ENCODE data around the gene CLCF1.
"Not testable (repeated sequence)": the region's sequence is repeated elsewhere in the genome, so short reads cannot be mapped to it uniquely, and the experiment has no call there.

CLCF1 gene

DNA sequence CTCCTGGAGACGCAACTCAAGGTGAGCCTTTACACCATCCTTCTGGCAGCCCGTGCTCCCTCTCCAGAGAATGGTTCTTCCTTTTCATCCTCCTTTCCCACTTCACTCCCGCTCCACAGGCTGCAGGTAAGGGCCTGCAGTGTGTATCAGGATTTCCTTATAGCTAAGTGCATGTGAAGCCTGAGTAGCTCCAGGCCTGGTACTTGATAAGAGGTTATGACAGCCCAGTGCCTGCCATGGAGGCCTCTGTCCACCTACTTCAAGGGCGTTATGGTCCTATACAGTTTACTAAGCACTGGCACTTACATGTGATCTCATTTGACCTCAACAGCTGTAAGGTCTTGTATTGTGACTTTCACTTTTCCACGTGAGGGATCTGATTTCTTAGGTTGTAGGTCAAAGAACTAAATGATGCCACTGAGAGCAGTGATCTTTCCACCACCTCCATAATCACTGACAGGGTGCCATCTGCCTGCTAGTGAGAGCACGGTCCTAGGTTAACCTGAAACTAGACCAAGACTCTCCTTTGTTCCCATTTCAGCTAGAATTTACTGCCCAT lies 52.0 kb downstream of the CLCF1 start:
- no peak for DNase-seq

DNA sequence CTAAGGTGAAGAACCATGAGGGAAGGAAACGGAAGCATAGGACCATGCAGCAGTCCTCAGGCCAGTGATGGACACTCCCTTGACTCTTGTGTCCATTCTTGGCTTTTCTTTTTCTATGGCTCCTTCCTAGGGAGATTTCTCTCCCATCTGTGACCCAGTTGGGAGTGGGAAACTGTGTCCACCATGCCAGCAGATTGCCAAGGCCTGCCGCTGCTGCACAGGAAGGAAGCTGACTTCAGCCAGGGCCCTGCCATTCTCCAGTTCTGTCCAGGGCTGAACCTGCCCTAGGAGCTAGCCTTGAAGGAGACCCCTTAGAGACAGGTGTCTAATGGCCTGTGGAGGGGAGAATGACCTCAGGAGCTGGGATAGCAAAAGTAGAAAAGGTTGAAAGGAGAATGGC lies 52.7 kb downstream of the CLCF1 start:
- DNase-seq: no peak

GRCh38 chr11:67320011-67320410 lies 53.4 kb downstream of the CLCF1 start:
- no peak for DNase-seq

DNA sequence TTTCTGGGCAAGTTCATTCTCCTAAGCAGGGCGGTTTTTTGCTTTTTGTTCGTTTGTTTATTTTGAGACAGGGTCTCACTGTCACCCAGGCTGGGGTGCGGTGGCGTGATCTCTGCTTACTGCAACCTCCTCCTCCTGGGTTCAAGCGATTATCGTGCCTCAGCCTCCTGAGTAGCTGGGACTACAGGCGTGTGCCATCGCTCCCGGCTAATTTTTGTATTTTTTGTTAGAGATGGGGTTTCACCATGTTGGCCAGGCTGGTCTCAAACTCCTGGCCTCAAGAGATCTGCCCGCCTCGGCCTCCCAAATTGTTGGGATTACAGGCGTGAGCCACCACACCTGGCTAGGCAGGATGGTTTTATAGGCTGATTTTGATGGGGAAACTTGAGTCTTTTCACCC lies 54.5 kb downstream of the CLCF1 start:
- DNase-seq: not testable (repeated sequence)

GRCh38 chr11:67317888-67318555 lies 55.4 kb downstream of the CLCF1 start:
- DNase-seq: no peak

DNA sequence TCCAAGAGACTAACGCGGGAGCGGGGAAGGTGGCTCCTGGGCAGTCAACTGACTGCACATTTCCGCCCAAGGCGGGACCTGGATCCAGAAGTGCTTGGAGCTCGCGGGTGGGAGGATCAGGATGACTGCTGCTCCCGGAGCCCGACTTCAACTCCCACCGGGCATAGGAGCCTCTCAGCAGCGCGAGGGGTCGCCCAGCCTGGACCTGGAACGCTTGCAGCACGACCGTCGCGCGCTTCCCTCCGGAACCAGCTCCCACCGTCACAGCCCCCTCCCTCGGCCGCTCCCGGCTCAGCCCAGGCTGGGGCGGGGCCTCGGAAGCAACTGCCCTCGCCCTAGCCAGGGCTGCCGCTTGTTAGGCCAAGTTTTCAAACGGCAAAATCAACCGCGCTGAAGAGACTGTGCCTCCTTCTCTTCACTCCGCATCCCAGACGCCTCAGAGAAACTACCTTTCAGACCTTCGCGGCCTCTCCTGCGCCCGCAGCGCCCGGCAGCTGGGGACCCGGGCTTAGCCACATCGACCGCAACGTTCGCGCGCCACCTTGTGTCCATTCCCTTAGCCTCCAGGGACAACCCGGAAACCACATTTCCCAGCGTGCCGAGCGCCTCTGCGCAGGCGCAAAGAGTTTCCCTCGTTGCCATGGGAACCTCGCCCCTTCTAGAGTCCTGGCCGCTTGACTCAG lies 56.1 kb downstream of the CLCF1 start:
- DNase-seq: peak; percentile 85

DNA sequence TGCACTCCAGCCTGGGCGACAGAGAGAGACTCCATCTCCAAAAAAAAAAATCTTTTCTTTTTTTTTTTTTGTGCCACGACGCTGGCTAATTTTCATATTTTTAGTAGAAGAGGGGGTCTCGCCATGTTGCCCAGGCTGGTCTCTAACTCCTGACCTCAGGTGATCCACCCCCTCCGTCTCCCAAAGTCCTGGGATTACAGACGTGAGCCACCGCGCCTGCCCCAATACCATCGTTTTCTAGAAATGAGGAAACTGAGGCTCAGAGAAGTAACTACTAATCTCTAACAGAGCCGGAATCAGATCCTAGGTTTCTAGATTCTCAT lies 56.6 kb downstream of the CLCF1 start:
- no peak for DNase-seq

DNA sequence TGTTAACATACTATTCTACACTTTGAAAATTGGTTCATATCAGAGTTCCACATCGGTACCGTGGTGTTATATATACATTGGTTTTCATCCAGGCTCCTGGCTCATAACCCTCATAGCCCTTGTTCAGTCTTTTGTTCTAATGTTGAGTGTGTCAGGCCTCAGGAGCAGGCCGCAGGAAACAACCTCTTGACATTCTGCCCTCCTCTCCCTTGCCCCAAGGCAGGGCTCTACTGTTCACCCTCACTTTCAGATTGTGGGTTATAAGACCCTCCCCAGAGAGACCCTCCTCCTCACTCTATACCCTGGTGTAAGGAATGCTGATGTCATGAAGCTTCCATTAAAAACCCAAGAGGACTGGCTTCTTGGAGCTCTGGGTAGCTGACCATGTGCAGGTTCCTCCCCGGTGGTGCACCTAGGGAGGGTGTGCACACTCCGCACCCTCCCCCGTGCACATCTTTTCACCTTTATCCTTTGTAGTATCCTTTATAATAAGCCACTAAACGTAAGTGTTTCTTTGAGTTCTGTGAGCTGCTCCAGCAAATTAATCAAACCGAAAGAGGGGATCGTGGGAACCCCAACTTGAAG lies 58.0 kb downstream of the CLCF1 start:
- DNase-seq: no peak

DNA sequence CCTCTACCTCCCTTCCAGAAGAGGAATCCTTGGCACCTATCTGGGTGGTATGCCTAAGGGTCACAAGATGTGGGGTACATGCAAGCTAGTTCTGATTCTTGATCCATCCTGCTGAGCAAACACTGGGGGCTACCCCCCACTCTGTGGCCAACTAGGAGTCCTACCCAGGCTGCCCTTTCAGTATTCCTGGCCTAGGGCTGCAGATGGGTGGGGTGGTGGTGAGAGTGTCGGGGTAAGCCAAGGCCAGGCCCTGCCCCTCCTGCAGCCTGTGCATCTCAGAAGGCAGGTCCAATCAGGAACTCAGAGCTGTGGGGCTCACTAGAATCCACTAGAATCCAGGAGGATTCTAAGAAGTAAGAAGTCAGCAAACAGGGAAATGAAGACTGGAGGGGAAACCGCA lies 59.2 kb downstream of the CLCF1 start:
- DNase-seq: no peak

Data from NCI-H446 treated with DMSO at 0.1 percent for 48 hours (cell line).